GM12878 (cell line): Measurements from ENCODE around the gene CLPTM1L. TPM values are rescaled to one million over a fixed set of nuclear protein-coding genes. Genes with fewer than 3 reads are reported as not detected.

Experiments used
- CREB1 ChIP-seq: IDR thresholded peaks from 2 replicates; pipeline ENCODE4 v1.6.1; 2012; ENCODE audit warnings: low read depth, mild to moderate bottlenecking, inconsistent platforms
- CREM ChIP-seq: IDR thresholded peaks from 2 replicates; pipeline ENCODE4 v1.6.1; 2014; ENCODE audit warnings: antibody characterized with exemption, low read depth
- DPF2 ChIP-seq: fragments of 450-650 bp; IDR thresholded peaks from 2 replicates; pipeline ENCODE4 v1.6.1; 2017; ENCODE audit warnings: mild to moderate bottlenecking
- IKZF1 ChIP-seq: fragments of 450-650 bp; conservative IDR thresholded peaks from 2 replicates; pipeline ENCODE4 v1.6.1; 2017; ENCODE audit warnings: antibody characterized with exemption, mild to moderate bottlenecking
- MEF2A ChIP-seq: IDR thresholded peaks from 2 replicates; pipeline ENCODE4 v1.6.1; 2011; ENCODE audit warnings: low read depth, mild to moderate bottlenecking, low read length, moderate library complexity; ENCODE audit not compliant: insufficient read depth
- RB1 ChIP-seq: fragments of 450-650 bp; formaldehyde crosslinking; IDR thresholded peaks from 2 replicates; pipeline ENCODE4 v1.6.1; 2017; ENCODE audit warnings: mild to moderate bottlenecking, borderline replicate concordance
- RBBP5 ChIP-seq: fragments of 200-600 bp; sonication (generic); conservative IDR thresholded peaks from 2 replicates; pipeline ENCODE4 v1.6.1; 2016
- SMAD5 ChIP-seq: IDR thresholded peaks from 2 replicates; pipeline ENCODE4 v1.6.1; 2016; ENCODE audit warnings: antibody characterized with exemption, low read depth
- TAF1 ChIP-seq: IDR thresholded peaks from 2 replicates; pipeline ENCODE4 v1.6.1; 2011; ENCODE audit warnings: mild to moderate bottlenecking, low read depth, low read length, borderline replicate concordance
- YY1 ChIP-seq: IDR thresholded peaks from 2 replicates; pipeline ENCODE4 v1.6.1; 2011; ENCODE audit warnings: low read depth, mild to moderate bottlenecking, low read length
- ZNF207 ChIP-seq: fragments of 450-650 bp; IDR thresholded peaks from 2 replicates; pipeline ENCODE4 v1.6.1; 2014; ENCODE audit warnings: antibody characterized with exemption, mild to moderate bottlenecking, borderline replicate concordance
- polyA plus RNA-seq, 11 experiments: library from polyadenylated mRNA; depleted of rRNA in 4 of 11; unstranded in 6 of 11; stranded (reverse) in 5 of 11; fragments of >200 nt; fragmentation: Nextera tagmentation in 4 of 11; fragmentation: Illumina TruSeq in 1 of 11; extraction: Ambion mirVana in 4 of 11; extraction: Trizol in 1 of 11; gene quantifications; 1 replicate in 1 of 11; 2 replicates in 10 of 11; pipeline versions ENCODE4 v1.2.1 to v1.2.3, GENCODE V29; 2011 to 2016; ENCODE audit warnings: inconsistent platforms in 2 of 11, missing spikeins in 2 of 11, low read depth in 1 of 11
- total RNA-seq, 4 experiments: library from RNA; depleted of rRNA in 3 of 4; stranded (reverse); fragments of >200 nt in 3 of 4; fragmentation: Illumina TruSeq in 1 of 4; extraction: Trizol in 1 of 4; gene quantifications; 2 replicates each; pipeline versions ENCODE4 v1.2.1 to v1.2.3, GENCODE V29; 2013 to 2021
- TF ChIP-seq, protein P1 (sequence below): fragments of 450-650 bp; IDR thresholded peaks from 2 replicates; pipeline ENCODE4 v1.6.1; 2017; ENCODE audit warnings: mild to moderate bottlenecking, moderate library complexity
- TF ChIP-seq, protein P2 (sequence below): fragments of 450-650 bp; conservative IDR thresholded peaks from 2 replicates; pipeline ENCODE4 v1.6.1; 2017; ENCODE audit warnings: mild to moderate bottlenecking, moderate library complexity
- TF ChIP-seq, protein P3 (sequence below): fragments of 450-650 bp; formaldehyde crosslinking; IDR thresholded peaks from 2 replicates; pipeline ENCODE4 v1.5.0; 2022; ENCODE audit warnings: mild to moderate bottlenecking, missing genetic modification characterization
- TF ChIP-seq, protein P4 (sequence below): IDR thresholded peaks from 2 replicates; pipeline ENCODE4 v1.6.1; 2012; ENCODE audit warnings: low read depth, low read length, improper control_type of control experiment
- TF ChIP-seq, protein P5 (sequence below): IDR thresholded peaks from 2 replicates; pipeline ENCODE4 v1.6.1; 2011; ENCODE audit warnings: borderline replicate concordance, low read depth, mild to moderate bottlenecking, moderate library complexity, low read length; ENCODE audit not compliant: insufficient read depth, poor library complexity, severe bottlenecking

The CLPTM1L gene
- total and polyA plus RNA-seq, 10 of the 15 experiments (the other 5 are each of a cell fraction or from before 2014, with no cell fraction given), result 2.9 to 278 (median 135) TPM

DNA sequence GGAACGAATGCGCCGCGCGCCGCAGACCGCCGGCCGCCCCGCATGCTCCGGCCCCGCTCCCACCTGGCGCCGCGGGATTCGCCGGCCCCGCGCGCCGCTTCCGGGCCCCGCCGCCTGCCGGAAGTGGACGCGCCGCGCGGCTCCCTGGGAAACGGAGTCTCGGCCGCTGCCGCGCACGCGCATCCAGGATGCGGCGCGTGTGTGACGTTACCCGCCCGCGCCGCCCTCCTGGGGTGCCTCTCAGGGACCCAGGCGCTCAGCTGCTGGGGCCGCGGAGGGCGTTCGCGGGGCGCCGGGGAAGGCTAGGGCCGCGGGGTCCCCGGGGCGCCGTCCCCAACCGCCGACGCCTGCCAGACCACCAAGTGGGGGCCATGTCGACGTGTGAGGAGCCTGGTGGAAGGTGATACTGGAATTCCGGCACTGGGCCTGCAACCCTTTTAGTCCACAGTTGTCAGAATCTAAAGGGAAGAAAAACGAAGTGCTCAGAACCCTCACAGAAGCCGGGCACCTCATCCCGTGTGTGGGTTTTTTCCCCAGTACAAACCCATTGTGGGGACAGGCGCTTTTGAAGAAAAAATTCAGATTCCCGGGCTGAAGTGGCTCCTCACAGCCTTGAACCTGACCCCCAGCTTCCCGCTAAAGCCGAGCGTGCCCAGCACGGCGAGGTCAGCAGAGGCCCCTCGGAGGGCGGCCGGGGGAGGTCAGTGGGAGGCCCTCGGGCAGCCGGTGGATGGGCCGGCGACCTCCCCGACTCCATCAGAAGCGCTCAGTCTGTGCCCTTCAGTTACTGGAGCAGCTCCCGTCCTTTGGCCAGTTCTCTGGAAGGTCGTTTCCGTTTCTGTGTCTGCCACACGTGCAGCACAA lies at the start of gene CLPTM1L (continued):
- TF ChIP-seq, protein P1, sequence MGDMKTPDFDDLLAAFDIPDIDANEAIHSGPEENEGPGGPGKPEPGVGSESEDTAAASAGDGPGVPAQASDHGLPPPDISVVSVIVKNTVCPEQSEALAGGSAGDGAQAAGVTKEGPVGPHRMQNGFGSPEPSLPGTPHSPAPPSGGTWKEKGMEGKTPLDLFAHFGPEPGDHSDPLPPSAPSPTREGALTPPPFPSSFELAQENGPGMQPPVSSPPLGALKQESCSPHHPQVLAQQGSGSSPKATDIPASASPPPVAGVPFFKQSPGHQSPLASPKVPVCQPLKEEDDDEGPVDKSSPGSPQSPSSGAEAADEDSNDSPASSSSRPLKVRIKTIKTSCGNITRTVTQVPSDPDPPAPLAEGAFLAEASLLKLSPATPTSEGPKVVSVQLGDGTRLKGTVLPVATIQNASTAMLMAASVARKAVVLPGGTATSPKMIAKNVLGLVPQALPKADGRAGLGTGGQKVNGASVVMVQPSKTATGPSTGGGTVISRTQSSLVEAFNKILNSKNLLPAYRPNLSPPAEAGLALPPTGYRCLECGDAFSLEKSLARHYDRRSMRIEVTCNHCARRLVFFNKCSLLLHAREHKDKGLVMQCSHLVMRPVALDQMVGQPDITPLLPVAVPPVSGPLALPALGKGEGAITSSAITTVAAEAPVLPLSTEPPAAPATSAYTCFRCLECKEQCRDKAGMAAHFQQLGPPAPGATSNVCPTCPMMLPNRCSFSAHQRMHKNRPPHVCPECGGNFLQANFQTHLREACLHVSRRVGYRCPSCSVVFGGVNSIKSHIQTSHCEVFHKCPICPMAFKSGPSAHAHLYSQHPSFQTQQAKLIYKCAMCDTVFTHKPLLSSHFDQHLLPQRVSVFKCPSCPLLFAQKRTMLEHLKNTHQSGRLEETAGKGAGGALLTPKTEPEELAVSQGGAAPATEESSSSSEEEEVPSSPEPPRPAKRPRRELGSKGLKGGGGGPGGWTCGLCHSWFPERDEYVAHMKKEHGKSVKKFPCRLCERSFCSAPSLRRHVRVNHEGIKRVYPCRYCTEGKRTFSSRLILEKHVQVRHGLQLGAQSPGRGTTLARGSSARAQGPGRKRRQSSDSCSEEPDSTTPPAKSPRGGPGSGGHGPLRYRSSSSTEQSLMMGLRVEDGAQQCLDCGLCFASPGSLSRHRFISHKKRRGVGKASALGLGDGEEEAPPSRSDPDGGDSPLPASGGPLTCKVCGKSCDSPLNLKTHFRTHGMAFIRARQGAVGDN, result peak; percentile 52; the same call in 1 of the 2 replicates
- TF ChIP-seq, protein P2, sequence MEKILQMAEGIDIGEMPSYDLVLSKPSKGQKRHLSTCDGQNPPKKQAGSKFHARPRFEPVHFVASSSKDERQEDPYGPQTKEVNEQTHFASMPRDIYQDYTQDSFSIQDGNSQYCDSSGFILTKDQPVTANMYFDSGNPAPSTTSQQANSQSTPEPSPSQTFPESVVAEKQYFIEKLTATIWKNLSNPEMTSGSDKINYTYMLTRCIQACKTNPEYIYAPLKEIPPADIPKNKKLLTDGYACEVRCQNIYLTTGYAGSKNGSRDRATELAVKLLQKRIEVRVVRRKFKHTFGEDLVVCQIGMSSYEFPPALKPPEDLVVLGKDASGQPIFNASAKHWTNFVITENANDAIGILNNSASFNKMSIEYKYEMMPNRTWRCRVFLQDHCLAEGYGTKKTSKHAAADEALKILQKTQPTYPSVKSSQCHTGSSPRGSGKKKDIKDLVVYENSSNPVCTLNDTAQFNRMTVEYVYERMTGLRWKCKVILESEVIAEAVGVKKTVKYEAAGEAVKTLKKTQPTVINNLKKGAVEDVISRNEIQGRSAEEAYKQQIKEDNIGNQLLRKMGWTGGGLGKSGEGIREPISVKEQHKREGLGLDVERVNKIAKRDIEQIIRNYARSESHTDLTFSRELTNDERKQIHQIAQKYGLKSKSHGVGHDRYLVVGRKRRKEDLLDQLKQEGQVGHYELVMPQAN, result peak; percentile 92
- TF ChIP-seq ZNF207 (peak; percentile 79; the same call in 1 of the 2 replicates), YY1 (peak; percentile 35; the same call in 1 of the 2 replicates), DPF2 (0 out of 2 replicates have a peak, but pooled peaks have one; percentile 45), MEF2A (0 out of 2 replicates have a peak, but pooled peaks have one; percentile 13), CREM (peak; percentile 99), IKZF1 (peak; percentile 98), RB1 (peak; percentile 73), TAF1 (peak; percentile 67; the same call in 1 of the 2 replicates), SMAD5 (0 out of 2 replicates have a peak, but pooled peaks have one; percentile 52), CREB1 (peak; percentile 98), RBBP5 (no peak)
- TF ChIP-seq, protein P3, sequence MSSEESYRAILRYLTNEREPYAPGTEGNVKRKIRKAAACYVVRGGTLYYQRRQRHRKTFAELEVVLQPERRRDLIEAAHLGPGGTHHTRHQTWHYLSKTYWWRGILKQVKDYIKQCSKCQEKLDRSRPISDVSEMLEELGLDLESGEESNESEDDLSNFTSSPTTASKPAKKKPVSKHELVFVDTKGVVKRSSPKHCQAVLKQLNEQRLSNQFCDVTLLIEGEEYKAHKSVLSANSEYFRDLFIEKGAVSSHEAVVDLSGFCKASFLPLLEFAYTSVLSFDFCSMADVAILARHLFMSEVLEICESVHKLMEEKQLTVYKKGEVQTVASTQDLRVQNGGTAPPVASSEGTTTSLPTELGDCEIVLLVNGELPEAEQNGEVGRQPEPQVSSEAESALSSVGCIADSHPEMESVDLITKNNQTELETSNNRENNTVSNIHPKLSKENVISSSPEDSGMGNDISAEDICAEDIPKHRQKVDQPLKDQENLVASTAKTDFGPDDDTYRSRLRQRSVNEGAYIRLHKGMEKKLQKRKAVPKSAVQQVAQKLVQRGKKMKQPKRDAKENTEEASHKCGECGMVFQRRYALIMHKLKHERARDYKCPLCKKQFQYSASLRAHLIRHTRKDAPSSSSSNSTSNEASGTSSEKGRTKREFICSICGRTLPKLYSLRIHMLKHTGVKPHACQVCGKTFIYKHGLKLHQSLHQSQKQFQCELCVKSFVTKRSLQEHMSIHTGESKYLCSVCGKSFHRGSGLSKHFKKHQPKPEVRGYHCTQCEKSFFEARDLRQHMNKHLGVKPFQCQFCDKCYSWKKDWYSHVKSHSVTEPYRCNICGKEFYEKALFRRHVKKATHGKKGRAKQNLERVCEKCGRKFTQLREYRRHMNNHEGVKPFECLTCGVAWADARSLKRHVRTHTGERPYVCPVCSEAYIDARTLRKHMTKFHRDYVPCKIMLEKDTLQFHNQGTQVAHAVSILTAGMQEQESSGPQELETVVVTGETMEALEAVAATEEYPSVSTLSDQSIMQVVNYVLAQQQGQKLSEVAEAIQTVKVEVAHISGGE, result peak; percentile 38; the same call in 1 of the 2 replicates
- TF ChIP-seq, protein P4, sequence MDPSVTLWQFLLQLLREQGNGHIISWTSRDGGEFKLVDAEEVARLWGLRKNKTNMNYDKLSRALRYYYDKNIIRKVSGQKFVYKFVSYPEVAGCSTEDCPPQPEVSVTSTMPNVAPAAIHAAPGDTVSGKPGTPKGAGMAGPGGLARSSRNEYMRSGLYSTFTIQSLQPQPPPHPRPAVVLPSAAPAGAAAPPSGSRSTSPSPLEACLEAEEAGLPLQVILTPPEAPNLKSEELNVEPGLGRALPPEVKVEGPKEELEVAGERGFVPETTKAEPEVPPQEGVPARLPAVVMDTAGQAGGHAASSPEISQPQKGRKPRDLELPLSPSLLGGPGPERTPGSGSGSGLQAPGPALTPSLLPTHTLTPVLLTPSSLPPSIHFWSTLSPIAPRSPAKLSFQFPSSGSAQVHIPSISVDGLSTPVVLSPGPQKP, result peak; percentile 86
- TF ChIP-seq, protein P5, sequence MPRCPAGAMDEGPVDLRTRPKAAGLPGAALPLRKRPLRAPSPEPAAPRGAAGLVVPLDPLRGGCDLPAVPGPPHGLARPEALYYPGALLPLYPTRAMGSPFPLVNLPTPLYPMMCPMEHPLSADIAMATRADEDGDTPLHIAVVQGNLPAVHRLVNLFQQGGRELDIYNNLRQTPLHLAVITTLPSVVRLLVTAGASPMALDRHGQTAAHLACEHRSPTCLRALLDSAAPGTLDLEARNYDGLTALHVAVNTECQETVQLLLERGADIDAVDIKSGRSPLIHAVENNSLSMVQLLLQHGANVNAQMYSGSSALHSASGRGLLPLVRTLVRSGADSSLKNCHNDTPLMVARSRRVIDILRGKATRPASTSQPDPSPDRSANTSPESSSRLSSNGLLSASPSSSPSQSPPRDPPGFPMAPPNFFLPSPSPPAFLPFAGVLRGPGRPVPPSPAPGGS, result no peak
